NCI-H69 (cell line): ENCODE results near the gene HBE1.

ENCODE experiments used
- DNase-seq: peaks from one replicate; lab custom pipeline; 2025; lab: John Stamatoyannopoulos, UW

Gene HBE1

DNA sequence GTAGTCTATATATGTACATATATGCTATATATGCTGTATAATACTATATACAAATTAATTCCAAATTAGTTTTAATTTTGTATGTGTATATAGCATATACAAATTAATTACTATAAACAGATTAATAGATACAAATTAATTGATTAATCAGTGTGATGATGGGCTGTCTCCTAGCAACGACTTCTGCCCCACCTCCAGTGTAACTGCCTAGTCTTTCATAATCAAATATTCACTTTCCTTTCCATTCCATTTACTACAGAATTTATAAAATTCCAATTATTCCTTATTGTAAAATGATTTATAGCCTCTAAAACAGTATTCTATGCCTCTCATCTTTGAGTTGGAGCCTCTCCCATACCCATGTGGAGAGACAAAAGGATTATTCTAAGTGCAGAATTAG lies 36.4 kb downstream of the HBE1 start:
- no peak for DNase-seq

DNA sequence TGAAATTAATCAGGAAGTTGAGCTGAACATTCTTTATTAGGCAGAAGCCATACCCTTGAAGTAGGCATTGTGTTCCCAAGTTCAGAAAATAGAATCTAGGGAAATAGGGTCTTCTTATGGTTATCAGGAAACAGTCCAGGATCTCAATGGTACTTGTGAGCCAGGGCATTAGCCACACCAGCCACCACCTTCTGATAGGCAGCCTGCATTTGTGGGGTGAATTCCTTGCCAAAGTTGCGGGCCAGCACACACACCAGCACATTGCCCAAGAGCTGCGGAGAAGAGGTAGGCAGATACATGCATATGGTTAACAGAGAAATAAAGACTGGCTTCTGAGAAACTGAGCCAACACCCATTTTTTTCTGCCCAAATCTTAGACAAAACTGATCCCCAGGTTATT lies 36.9 kb downstream of the HBE1 start:
- no peak for DNase-seq

DNA sequence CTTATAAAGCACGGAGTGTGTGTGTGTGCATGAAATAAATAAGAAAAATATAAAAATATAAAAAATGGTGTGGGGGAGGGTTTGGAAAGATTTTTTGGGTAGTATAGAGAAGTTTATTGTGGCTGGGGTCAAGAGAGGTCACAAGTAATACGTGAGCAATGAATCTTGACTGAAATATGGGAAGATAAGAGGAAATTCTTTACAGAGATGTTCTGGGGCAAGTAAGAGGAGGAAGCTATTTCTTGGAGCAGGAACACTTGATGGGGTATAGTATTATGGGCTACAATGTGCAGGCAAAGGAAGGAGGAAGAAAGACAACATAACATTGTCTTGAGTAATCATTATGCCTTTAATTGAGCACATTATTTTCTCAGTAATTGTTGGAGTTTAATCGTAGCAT lies 37.6 kb downstream of the HBE1 start:
- DNase-seq: no peak

DNA sequence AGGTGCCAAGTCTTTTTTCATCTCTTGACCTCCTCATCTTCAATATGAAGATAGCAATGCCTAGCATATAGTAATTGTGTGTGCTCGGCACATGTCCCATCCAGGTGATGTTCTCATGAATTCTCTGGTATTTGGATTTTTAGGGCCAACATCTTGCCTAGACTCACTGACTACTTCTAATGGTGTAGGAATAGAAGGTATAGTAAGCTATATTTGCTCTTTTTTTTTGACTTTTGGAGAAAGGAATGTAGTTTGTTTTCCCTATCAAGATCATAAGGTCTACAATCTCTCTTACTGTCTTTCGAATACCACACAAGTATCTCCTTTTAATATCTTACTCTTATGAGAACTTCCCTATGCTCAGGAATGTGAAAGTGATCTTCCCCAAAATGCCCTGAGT lies 38.6 kb downstream of the HBE1 start:
- no peak for DNase-seq

DNA sequence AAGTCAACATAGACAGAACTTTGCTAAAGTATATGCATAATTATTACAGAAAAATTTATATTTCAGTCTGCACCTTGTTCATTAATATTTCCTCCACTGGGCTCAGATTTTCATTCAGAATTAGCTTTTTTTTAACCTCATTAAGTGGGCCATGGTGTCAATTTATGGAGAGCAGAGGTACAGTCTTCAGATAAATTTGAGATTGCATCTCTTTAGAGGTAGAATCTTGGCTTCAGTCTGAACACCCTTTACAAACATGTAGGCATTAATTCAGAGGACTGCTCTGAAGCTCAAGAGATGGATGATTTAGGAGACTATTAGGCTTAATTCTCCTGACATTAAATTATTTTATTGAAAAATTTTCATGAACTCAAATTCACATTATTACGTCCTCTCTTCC lies 39.5 kb downstream of the HBE1 start:
- DNase-seq: no peak

DNA sequence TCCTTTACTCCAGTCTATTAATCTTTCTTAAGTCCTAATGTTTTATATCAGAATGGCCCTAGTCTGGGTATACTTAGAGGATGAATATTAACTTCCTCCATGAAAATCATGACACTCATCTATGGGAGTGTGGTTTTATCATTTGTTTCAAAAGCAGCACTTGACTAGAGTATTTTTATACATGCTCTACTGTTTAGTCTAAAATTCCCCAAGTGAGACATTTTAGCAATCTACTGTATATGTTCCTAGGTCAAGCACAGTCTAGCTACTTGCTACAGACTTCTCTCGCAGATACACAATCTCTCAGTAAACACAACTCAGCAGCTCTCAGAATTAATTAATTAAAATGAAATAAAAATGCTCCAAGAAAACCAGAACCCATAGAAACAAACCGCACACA lies 39.9 kb downstream of the HBE1 start:
- DNase-seq: no peak

DNA sequence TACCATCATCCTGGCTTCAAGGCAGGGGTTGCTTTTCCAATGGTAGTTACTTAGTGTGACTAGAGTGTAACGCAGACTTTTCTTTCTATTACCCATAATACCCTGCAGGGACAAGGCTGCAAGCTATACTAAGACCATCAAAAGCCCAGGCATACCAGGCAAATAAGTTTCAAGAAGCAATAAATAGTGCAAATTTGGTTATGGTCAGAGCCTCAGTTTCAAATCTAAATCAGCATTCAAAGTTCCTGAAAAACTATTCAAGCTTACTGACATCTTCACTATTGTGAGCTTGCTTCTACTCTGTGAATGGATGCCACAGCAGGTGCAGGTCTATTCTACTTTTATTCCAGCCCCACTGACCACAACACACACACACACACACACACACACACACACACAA lies 40.4 kb downstream of the HBE1 start:
- DNase-seq: no peak

DNA sequence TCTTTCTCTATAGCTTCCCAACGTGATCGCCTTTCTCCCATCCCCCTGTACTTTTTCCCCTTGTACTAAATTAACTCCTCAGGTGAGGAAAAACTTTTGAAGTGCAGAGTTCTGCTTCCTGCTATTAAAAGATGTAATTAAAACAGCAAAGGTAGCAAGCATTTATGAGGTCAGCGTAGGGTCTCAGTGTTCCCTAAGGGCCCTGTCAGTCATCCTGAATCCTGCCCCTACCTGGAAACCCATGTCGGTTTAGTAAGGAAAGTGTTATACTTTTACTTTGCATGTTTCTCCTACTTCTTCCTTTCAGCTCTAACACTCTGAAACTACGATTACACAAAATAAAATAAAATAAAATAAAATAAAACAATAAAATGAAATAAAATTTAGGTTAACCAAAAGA lies 41.6 kb downstream of the HBE1 start:
- no peak for DNase-seq

DNA sequence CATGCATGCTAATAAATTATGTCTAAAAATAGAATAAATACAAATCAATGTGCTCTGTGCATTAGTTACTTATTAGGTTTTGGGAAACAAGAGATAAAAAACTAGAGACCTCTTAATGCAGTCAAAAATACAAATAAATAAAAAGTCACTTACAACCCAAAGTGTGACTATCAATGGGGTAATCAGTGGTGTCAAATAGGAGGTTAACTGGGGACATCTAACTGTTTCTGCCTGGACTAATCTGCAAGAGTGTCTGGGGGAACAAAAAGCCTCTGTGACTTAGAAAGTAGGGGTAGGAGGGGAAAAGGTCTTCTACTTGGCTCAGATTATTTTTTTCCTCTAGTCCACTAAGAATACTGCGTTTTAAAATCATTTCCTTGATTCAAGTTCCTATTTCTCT lies 42.1 kb downstream of the HBE1 start:
- DNase-seq: no peak

DNA sequence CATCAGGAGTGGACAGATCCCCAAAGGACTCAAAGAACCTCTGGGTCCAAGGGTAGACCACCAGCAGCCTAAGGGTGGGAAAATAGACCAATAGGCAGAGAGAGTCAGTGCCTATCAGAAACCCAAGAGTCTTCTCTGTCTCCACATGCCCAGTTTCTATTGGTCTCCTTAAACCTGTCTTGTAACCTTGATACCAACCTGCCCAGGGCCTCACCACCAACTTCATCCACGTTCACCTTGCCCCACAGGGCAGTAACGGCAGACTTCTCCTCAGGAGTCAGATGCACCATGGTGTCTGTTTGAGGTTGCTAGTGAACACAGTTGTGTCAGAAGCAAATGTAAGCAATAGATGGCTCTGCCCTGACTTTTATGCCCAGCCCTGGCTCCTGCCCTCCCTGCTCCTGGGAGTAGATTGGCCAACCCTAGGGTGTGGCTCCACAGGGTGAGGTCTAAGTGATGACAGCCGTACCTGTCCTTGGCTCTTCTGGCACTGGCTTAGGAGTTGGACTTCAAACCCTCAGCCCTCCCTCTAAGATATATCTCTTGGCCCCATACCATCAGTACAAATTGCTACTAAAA lies 42.9 kb downstream of the HBE1 start, which contains the start of gene HBB:
TSS of gene HBB (minus strand) at position 340 of the 579 bp plus-strand sequence. CDS start at position 290, 50 bp downstream.
- no peak for DNase-seq

DNA sequence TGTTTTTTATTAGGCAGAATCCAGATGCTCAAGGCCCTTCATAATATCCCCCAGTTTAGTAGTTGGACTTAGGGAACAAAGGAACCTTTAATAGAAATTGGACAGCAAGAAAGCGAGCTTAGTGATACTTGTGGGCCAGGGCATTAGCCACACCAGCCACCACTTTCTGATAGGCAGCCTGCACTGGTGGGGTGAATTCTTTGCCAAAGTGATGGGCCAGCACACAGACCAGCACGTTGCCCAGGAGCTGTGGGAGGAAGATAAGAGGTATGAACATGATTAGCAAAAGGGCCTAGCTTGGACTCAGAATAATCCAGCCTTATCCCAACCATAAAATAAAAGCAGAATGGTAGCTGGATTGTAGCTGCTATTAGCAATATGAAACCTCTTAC lies 44.3 kb downstream of the HBE1 start:
- no peak for DNase-seq

DNA sequence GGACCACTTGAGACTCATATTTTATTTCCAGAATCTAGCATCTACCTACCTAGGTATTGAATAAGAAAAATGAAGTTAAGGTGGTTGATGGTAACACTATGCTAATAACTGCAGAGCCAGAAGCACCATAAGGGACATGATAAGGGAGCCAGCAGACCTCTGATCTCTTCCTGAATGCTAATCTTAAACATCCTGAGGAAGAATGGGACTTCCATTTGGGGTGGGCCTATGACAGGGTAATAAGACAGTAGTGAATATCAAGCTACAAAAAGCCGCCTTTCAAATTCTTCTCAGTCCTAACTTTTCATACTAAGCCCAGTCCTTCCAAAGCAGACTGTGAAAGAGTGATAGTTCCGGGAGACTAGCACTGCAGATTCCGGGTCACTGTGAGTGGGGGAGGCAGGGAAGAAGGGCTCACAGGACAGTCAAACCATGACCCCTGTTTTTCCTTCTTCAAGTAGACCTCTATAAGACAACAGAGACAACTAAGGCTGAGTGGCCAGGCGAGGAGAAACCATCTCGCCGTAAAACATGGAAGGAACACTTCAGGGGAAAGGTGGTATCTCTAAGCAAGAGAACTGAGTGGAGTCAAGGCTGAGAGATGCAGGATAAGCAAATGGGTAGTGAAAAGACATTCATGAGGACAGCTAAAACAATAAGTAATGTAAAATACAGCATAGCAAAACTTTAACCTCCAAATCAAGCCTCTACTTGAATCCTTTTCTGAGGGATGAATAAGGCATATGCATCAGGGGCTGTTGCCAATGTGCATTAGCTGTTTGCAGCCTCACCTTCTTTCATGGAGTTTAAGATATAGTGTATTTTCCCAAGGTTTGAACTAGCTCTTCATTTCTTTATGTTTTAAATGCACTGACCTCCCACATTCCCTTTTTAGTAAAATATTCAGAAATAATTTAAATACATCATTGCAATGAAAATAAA lies 44.9 kb downstream of the HBE1 start:
- DNase-seq: no peak

DNA sequence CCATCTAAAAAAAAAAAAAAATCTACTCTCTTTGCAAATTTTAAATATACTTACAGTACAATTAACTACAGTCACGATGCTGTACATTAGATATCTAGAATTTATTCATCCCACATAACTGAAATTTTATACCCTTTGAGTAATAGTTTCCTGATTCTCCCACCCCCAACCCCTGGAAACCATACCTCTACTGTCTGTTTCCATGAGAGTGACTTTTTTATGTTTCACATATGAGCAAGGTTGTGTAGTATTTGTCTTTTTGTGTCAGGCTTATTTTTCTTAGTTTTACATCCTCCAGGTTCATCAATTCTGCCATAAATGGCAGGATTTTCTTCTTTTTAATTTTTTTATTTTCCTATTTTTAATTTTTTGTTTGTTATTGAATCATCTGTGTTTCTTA lies 46.1 kb downstream of the HBE1 start:
- DNase-seq: no peak

DNA sequence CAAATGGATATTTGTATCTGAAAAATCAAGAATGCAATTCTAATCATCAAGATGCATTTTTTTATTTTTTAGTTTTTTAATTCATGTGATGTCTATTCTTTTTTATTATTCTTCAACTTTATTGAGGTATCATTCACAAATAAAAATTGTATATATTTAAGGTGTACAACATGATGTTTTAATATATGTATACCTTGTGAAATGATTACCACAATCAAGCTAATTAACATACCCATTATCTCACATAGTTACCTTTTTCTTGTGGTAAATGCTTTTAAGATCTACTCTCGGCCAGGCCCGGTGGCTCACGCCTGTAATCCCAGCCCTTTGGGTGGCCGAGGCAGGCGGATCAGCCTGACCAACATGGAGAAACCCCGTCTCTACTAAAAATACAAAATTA lies 46.6 kb downstream of the HBE1 start:
- DNase-seq: no peak
